GM18867 (cell line): ENCODE measurements around the gene SAE1.

Source experiments
- ATAC-seq: cut with Tn5 transposase; IDR thresholded peaks from one replicate; pipeline ENCODE4 v1.9.1; 2021; ENCODE audit warnings: mild to moderate bottlenecking, moderate library complexity; ENCODE audit not compliant: unreplicated experiment

Gene SAE1

GRCh38 chr19:47258895-47259555 is 128.4 kb downstream of the SAE1 start:
- no peak for ATAC-seq
